Transverse colon (tissue), 4 donors: ENCODE results near the gene NABP1. TPM values are rescaled to one million over a fixed set of nuclear protein-coding genes. Genes with fewer than 3 reads are reported as not detected.
A peak's percentile ranks its signal among the peaks of the same experiment; 100 is the strongest.

Experiments
- DNase-seq: peaks from one replicate; pipeline ENCODE4 v3.0.0-alpha.2; 2019
- H3K27ac ChIP-seq, 4 donors: fragments of 200-600 bp; sonication (generic); 2 replicates each; pipeline ENCODE4 v1.5.1; 2016 to 2018; ENCODE audit warnings: inconsistent platforms in 4 of 4
- H3K27me3 ChIP-seq: fragments of 200-600 bp; sonication (generic); 2 replicates; pipeline ENCODE4 v1.5.1; 2017; ENCODE audit warnings: inconsistent platforms
- H3K36me3 ChIP-seq, 4 donors: fragments of 200-600 bp; sonication (generic); 2 replicates each; pipeline ENCODE4 v1.5.1; 2017 to 2019; ENCODE audit warnings: inconsistent platforms in 4 of 4
- H3K4me1 ChIP-seq, 4 donors: fragments of 200-600 bp; sonication (generic); 2 replicates each; pipeline ENCODE4 v1.5.1; 2017 to 2020; ENCODE audit warnings: inconsistent platforms in 4 of 4
- H3K4me3 ChIP-seq, 4 donors: fragments of 200-600 bp; sonication (generic); 1 replicate in 1 of 4; 2 replicates in 3 of 4; pipeline versions ENCODE4 v1.5.1 to v1.6.1; 2017 to 2019; ENCODE audit warnings: inconsistent platforms in 4 of 4
- H3K9me3 ChIP-seq, 2 donors: fragments of 200-600 bp; sonication (generic); 2 replicates each; pipeline ENCODE4 v1.5.1; 2017 to 2019; ENCODE audit warnings: inconsistent platforms in 2 of 2
- CTCF ChIP-seq, 5 experiments: fragments of 200-600 bp in 3 of 5; fragments of 450-650 bp in 2 of 5; sonication (generic) in 3 of 5; IDR thresholded peaks; 1 replicate in 2 of 5; 2 replicates in 3 of 5; pipeline ENCODE4 v1.5.1; 2016 to 2017; ENCODE audit warnings: antibody characterized with exemption in 5 of 5, inconsistent platforms in 3 of 5, mild to moderate bottlenecking in 2 of 5, moderate library complexity in 1 of 5
- EP300 ChIP-seq: sonication (generic); formaldehyde crosslinking; IDR thresholded peaks from one replicate; pipeline ENCODE4 v1.6.1; 2017; ENCODE audit warnings: antibody characterized with exemption, low read depth
- POLR2A ChIP-seq: fragments of 450-650 bp; IDR thresholded peaks from one replicate; pipeline ENCODE4 v1.6.1; 2016; ENCODE audit warnings: antibody characterized with exemption, mild to moderate bottlenecking, moderate library complexity
- POLR2AphosphoS5 ChIP-seq, 3 donors: sonication (generic); formaldehyde crosslinking; IDR thresholded peaks; one replicate each; pipeline ENCODE4 v1.6.1; 2016; ENCODE audit warnings: antibody characterized with exemption in 3 of 3
- WGBS, 2 donors: methylation state at CpG; one replicate each; pipeline ENCODE4 v1.1.5; 2018; ENCODE audit warnings: low coverage in 1 of 2; 5-methylcytosine and 5-hydroxymethylcytosine counted together
- in situ Hi-C, 4 donors: fragments of 200-750 bp; cut with MboI; loops; one replicate each; pipeline versions ENCODE4 v1.15.0 to v1.15.1; 2017; ENCODE audit warnings: low sequenced_read_pairs in 3 of 4, low pct_ligation_motif_present in 1 of 4, low pct_unique_long_range_greater_than_20kb in 1 of 4
- intact Hi-C: fragments of 100-400 bp; cut with DNase I; formaldehyde crosslinking; loops from one replicate; pipeline ENCODE4 v1.15.1; 2023; ENCODE audit warnings: low total_unique reads
- total RNA-seq, 4 donors: library from RNA; depleted of rRNA; stranded (reverse); fragments of >200 nt; gene quantifications; one replicate each; pipeline ENCODE4 v1.1.0, GENCODE V29; 2016

The NABP1 gene
- total RNA-seq, 4 donors from 2014 or later = 1.00 to 55.6 (median 33.0) TPM

GRCh38 chr2:191670787-191671186 lies 7.1 kb upstream of the NABP1 start:
- no peak overlapping the region for H3K27ac ChIP-seq
- H3K4me1 ChIP-seq = no peaks in the 10 kb centered on the region
- H3K36me3 ChIP-seq = no peaks in the 10 kb centered on the region
- in situ Hi-C loops (no loop called here), intact Hi-C loops (no loop called here)
- TF ChIP-seq POLR2AphosphoS5 (IDR thresholded peaks at IDR 0.05) (no peak), POLR2A (no peak), EP300 (no peak), CTCF (IDR thresholded peaks at IDR 0.05) (no peak)
- no peak for DNase-seq
- H3K27me3 ChIP-seq = no peaks in the 10 kb centered on the region
- no peak overlapping the region for H3K4me3 ChIP-seq
- H3K9me3 ChIP-seq = no peaks in the 10 kb centered on the region

DNA sequence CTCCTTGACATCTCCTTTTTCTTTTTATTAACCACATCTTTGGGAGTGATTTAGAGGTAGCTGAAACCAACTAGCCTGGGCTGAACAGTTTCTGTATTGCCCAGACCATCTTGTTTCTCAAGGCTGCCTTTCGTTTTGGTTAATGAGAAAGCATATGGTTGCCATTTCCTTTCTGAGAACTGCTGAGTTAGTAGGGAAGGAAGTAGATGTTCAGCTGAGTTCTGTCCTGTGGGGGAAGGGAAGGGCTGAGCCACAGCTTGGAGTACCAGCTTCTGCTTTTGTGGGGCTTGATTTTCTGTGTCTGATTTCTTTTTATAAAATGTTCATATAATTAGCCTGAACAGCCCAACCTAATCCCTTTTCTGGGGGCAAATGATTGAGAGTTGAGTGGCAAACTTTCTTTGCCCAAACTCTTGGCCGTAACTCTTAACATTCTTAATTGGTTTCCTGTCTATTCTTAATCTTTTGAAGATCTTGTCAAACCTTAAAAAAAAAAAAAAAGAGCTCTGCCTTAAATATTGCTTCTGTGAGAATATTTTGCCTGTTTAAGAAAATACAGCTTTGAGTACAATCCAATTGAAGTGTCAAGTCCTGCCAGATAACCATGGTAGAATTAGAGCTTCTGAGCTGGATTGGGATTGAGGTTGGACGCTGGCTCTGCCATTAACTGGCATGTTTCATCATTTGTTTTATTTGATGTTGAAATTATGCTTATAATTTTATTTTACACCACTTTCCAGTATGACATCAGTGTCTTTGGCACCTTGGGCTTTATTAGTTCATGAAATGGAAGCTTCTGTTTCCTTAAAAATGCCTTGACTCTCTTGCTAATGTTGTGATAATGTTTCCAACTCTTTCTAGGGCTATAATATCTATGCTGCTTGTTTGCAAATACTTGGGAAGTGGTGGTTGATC lies 1.9 kb upstream of the NABP1 start:
- Histone ChIP-seq H3K27ac (peak overlapping the region; percentile 95 to 98 (median 98)), H3K36me3 (no peaks in the 10 kb centered on the region), H3K4me1 (peaks cover 4 to 32% (median 7%) of the 10 kb centered on the region in 4 donors), H3K4me3 (peak overlapping the region in 1 of 4 donors; percentile 80), H3K27me3 (no peaks in the 10 kb centered on the region), H3K9me3 (no peaks in the 10 kb centered on the region)
- 61 to 66% methylated on average over 3 of the region's 3 CpGs for WGBS, 2 donors
- in situ Hi-C loops (loop anchor here in 1 of 4 donors (25.0 kb wide), 1 partner anchor 514 kb away; the partner anchor contains the start of gene STAT4), intact Hi-C loops (no loop called here)
- TF ChIP-seq CTCF (IDR thresholded peaks at IDR 0.05) = no peak
- TF ChIP-seq POLR2A = no peak
- no peak for TF ChIP-seq EP300
- TF ChIP-seq POLR2AphosphoS5 (IDR thresholded peaks at IDR 0.05) = peak in 1 of 3 donors; percentile 17
- DNase-seq = peak; percentile 69

DNA sequence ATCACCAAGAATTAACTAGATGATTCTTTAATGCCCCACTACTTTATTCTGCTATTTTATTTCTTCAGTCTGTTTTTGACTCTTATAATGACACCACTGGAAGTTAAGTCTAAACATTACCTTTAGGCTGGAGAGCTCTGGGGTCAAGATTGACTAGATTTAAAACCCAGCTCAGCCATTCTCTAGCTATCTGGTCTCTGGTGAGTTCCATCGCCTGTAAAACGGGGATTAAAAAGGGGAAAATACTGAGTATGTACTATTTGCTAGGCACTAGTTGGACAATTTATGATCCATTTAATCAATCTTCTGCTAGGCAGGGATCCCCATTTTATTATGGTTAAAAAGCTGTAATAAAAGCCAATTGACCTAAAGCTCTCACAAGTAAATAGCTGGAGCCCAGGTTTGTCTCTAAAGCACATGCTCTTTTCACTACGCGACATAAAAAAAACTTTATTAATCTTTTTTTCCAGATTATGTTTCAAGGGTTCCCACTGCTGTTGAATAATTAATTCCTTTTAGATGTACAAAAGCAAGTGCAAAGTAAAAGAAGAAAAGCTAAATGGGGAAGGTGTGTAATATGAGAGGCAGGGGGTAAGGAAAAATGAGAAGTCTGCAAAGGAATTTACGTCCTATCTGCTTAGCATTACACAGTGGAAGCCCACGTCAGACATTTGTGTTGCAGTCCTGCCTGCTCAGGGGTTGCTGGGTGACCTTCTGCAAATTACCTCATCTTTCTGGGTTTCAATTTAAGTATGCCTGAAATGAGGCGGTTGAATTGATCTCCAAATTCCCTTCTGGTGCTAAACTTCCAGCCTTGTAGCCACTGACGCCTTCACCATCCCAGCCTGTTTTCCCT lies 918 bp upstream of the NABP1 start:
- peaks cover 4 to 39% (median 7%) of the 10 kb centered on the region in 4 donors for H3K4me1 ChIP-seq
- peaks cover 0 to 2% (median 0%) of the 10 kb centered on the region in 4 donors for H3K36me3 ChIP-seq
- H3K27me3 ChIP-seq = no peaks in the 10 kb centered on the region
- in situ Hi-C loops (loop anchor here in 1 of 4 donors (25.0 kb wide), 1 partner anchor 515 kb away; the partner anchor contains the start of gene STAT4), intact Hi-C loops (no loop called here)
- DNase-seq = peak; percentile 30
- WGBS, 2 donors = 8 to 18% methylated on average over 7 to 8 of the region's 8 CpGs
- H3K27ac ChIP-seq = peak overlapping the region; percentile 95 to 98 (median 98)
- peak overlapping the region; percentile 57 to 80 (median 72) for H3K4me3 ChIP-seq
- H3K9me3 ChIP-seq = no peaks in the 10 kb centered on the region
- TF ChIP-seq POLR2A (no peak), POLR2AphosphoS5 (IDR thresholded peaks at IDR 0.05) (no peak), EP300 (no peak), CTCF (IDR thresholded peaks at IDR 0.05) (no peak)
